Stimulated activated naive B cell treated with anti-CD40 and anti-IgM and Interleukin-4, amounts not matched to agents 10 μg/mL and 1 μg/mL and 100 μg/mL, for 72 hours (primary cell): ENCODE measurements around the gene SLC39A11.

Experiments used
- ATAC-seq, 2 donors: fragments of 150-1000 bp; cut with Tn5 transposase; replicated peaks; 2 replicates each; pipeline ENCODE4 v1.10.0; 2021; ENCODE audit warnings: moderate library complexity in 1 of 2
- DNase-seq: peaks from one replicate; pipeline ENCODE4 v3.0.0; 2021
- H3K27ac Mint-ChIP-seq: one replicate; pipeline ENCODE4 v1.8.0; 2022; ENCODE audit warnings: mild to moderate bottlenecking, mixed read lengths
- H3K27me3 Mint-ChIP-seq, 2 donors: one replicate each; pipeline ENCODE4 v1.8.0; 2022; ENCODE audit warnings: mixed read lengths in 2 of 2
- H3K36me3 Mint-ChIP-seq, 2 donors: one replicate each; pipeline ENCODE4 v1.8.0; 2022; ENCODE audit warnings: mixed read lengths in 2 of 2, mild to moderate bottlenecking in 1 of 2
- H3K4me1 Mint-ChIP-seq, 2 donors: one replicate each; pipeline ENCODE4 v1.8.0; 2022; ENCODE audit warnings: mixed read lengths in 2 of 2, mild to moderate bottlenecking in 1 of 2
- H3K4me3 Mint-ChIP-seq, 2 donors: one replicate each; pipeline ENCODE4 v1.8.0; 2022; ENCODE audit warnings: mild to moderate bottlenecking in 2 of 2, mixed read lengths in 2 of 2, moderate library complexity in 1 of 2
- H3K9me3 Mint-ChIP-seq, 2 donors: one replicate each; pipeline ENCODE4 v1.8.0; 2022; ENCODE audit warnings: mixed read lengths in 2 of 2, mild to moderate bottlenecking in 1 of 2

Gene SLC39A11

GRCh38 chr17:72853440-72854415, 238.8 kb downstream of the SLC39A11 start:
- peaks cover 0 to 3% of the 10 kb centered on the region in 2 donors for H3K9me3 Mint-ChIP-seq
- H3K27ac Mint-ChIP-seq = no peak overlapping the region
- no peak for DNase-seq
- H3K4me3 Mint-ChIP-seq = no peak overlapping the region
- ATAC-seq = no peak
- H3K36me3 Mint-ChIP-seq = peaks cover 16 to 22% of the 10 kb centered on the region in 2 donors
- peaks cover 0 to 5% of the 10 kb centered on the region in 2 donors for H3K4me1 Mint-ChIP-seq
- H3K27me3 Mint-ChIP-seq = no peaks in the 10 kb centered on the region

GRCh38 chr17:72852277-72852938, 240.1 kb downstream of the SLC39A11 start:
- Mint-ChIP-seq H3K27ac (no peak overlapping the region), H3K9me3 (no peaks in the 10 kb centered on the region), H3K27me3 (no peaks in the 10 kb centered on the region), H3K36me3 (peaks cover 13 to 22% of the 10 kb centered on the region in 2 donors), H3K4me3 (no peak overlapping the region), H3K4me1 (peaks cover 0 to 2% of the 10 kb centered on the region in 2 donors)
- DNase-seq = no peak
- no peak for ATAC-seq

GRCh38 chr17:72850410-72851118, 241.9 kb downstream of the SLC39A11 start:
- no peaks in the 10 kb centered on the region for H3K27me3 Mint-ChIP-seq
- H3K36me3 Mint-ChIP-seq = peaks cover 19 to 29% of the 10 kb centered on the region in 2 donors
- H3K4me1 Mint-ChIP-seq = peaks cover 0 to 2% of the 10 kb centered on the region in 2 donors
- no peak overlapping the region for H3K4me3 Mint-ChIP-seq
- H3K9me3 Mint-ChIP-seq = no peaks in the 10 kb centered on the region
- ATAC-seq (no peak), DNase-seq (no peak)
- H3K27ac Mint-ChIP-seq = no peak overlapping the region

- DNase-seq (no peak), ATAC-seq (no peak)
- no peak overlapping the region for H3K27ac Mint-ChIP-seq
- no peak overlapping the region for H3K4me3 Mint-ChIP-seq
- H3K27me3 Mint-ChIP-seq = no peaks in the 10 kb centered on the region
- peaks cover 36 to 50% of the 10 kb centered on the region in 2 donors for H3K36me3 Mint-ChIP-seq
- peaks cover 0 to 2% of the 10 kb centered on the region in 2 donors for H3K9me3 Mint-ChIP-seq
- H3K4me1 Mint-ChIP-seq = no peaks in the 10 kb centered on the region
These were observed 246.1 kb downstream of the SLC39A11 start for GRCh38 chr17:72846399-72846798.

GRCh38 chr17:72843591-72843990, 248.9 kb downstream of the SLC39A11 start:
- no peaks in the 10 kb centered on the region for H3K4me1 Mint-ChIP-seq
- peaks cover 45 to 61% of the 10 kb centered on the region in 2 donors for H3K36me3 Mint-ChIP-seq
- peaks cover 3 to 9% of the 10 kb centered on the region in 2 donors for H3K9me3 Mint-ChIP-seq
- ATAC-seq (no peak), DNase-seq (no peak)
- no peak overlapping the region for H3K4me3 Mint-ChIP-seq
- H3K27me3 Mint-ChIP-seq = no peaks in the 10 kb centered on the region
- H3K27ac Mint-ChIP-seq = no peak overlapping the region

- Mint-ChIP-seq H3K36me3 (peaks cover 49 to 69% of the 10 kb centered on the region in 2 donors), H3K27ac (no peak overlapping the region), H3K4me1 (no peaks in the 10 kb centered on the region), H3K4me3 (no peak overlapping the region), H3K27me3 (no peaks in the 10 kb centered on the region), H3K9me3 (peaks cover 3 to 9% of the 10 kb centered on the region in 2 donors)
- DNase-seq (no peak), ATAC-seq (no peak)
These were observed 252.5 kb downstream of the SLC39A11 start for GRCh38 chr17:72840019-72840418.

GRCh38 chr17:72839131-72839725, 253.3 kb downstream of the SLC39A11 start:
- DNase-seq = no peak
- Mint-ChIP-seq H3K27me3 (no peaks in the 10 kb centered on the region), H3K36me3 (peaks cover 44 to 66% of the 10 kb centered on the region in 2 donors), H3K9me3 (peaks cover 3 to 7% of the 10 kb centered on the region in 2 donors), H3K27ac (no peak overlapping the region), H3K4me1 (no peaks in the 10 kb centered on the region), H3K4me3 (no peak overlapping the region)
- ATAC-seq = no peak

- no peak for DNase-seq
- Mint-ChIP-seq H3K9me3 (peaks cover 3 to 7% of the 10 kb centered on the region in 2 donors), H3K4me1 (no peaks in the 10 kb centered on the region), H3K36me3 (peaks cover 40 to 65% of the 10 kb centered on the region in 2 donors), H3K27me3 (no peaks in the 10 kb centered on the region), H3K4me3 (no peak overlapping the region), H3K27ac (no peak overlapping the region)
- ATAC-seq = no peak
These were observed 253.9 kb downstream of the SLC39A11 start for GRCh38 chr17:72838581-72838980.

GRCh38 chr17:72838068-72838467, 254.4 kb downstream of the SLC39A11 start:
- H3K4me1 Mint-ChIP-seq = no peaks in the 10 kb centered on the region
- peaks cover 3 to 7% of the 10 kb centered on the region in 2 donors for H3K9me3 Mint-ChIP-seq
- no peaks in the 10 kb centered on the region for H3K27me3 Mint-ChIP-seq
- no peak overlapping the region for H3K27ac Mint-ChIP-seq
- peaks cover 42 to 63% of the 10 kb centered on the region in 2 donors for H3K36me3 Mint-ChIP-seq
- DNase-seq = no peak
- ATAC-seq = no peak
- H3K4me3 Mint-ChIP-seq = no peak overlapping the region

- H3K9me3 Mint-ChIP-seq = peaks cover 3 to 7% of the 10 kb centered on the region in 2 donors
- H3K27ac Mint-ChIP-seq = no peak overlapping the region
- no peaks in the 10 kb centered on the region for H3K27me3 Mint-ChIP-seq
- no peak overlapping the region for H3K4me3 Mint-ChIP-seq
- no peak for ATAC-seq
- peaks cover 39 to 60% of the 10 kb centered on the region in 2 donors for H3K36me3 Mint-ChIP-seq
- DNase-seq = no peak
- H3K4me1 Mint-ChIP-seq = no peaks in the 10 kb centered on the region
These were observed 255.2 kb downstream of the SLC39A11 start for GRCh38 chr17:72837335-72837734.

- DNase-seq (no peak), ATAC-seq (no peak)
- Mint-ChIP-seq H3K36me3 (peaks cover 35 to 69% of the 10 kb centered on the region in 2 donors), H3K27ac (no peak overlapping the region), H3K9me3 (peaks cover 0 to under 1% of the 10 kb centered on the region in 2 donors), H3K4me3 (no peak overlapping the region), H3K4me1 (no peaks in the 10 kb centered on the region), H3K27me3 (no peaks in the 10 kb centered on the region)
These were observed 259.2 kb downstream of the SLC39A11 start for GRCh38 chr17:72833128-72833765.

- no peaks in the 10 kb centered on the region for H3K27me3 Mint-ChIP-seq
- no peak overlapping the region for H3K27ac Mint-ChIP-seq
- peaks cover 39 to 72% of the 10 kb centered on the region in 2 donors for H3K36me3 Mint-ChIP-seq
- H3K4me3 Mint-ChIP-seq = no peak overlapping the region
- no peak for ATAC-seq
- peaks cover 0 to 10% of the 10 kb centered on the region in 2 donors for H3K9me3 Mint-ChIP-seq
- DNase-seq = no peak
- peaks cover 0 to 2% of the 10 kb centered on the region in 2 donors for H3K4me1 Mint-ChIP-seq
These were observed 260.2 kb downstream of the SLC39A11 start for GRCh38 chr17:72832306-72832705.

- Mint-ChIP-seq H3K9me3 (peaks cover 10 to 24% of the 10 kb centered on the region in 2 donors), H3K27ac (no peak overlapping the region), H3K4me1 (peaks cover 0 to 3% of the 10 kb centered on the region in 2 donors), H3K27me3 (no peaks in the 10 kb centered on the region), H3K4me3 (no peak overlapping the region), H3K36me3 (peaks cover 55 to 79% of the 10 kb centered on the region in 2 donors)
- no peak for ATAC-seq
- DNase-seq = no peak
These were observed 262.6 kb downstream of the SLC39A11 start for GRCh38 chr17:72829883-72830282.
